Astrocyte of the spinal cord (primary cell): ENCODE data around the gene CSF2.

Source experiments
- DNase-seq: peaks from one replicate; pipeline ENCODE4 v3.0.0; 2011; ENCODE audit warnings: low read depth, low spot score
- H3K4me3 ChIP-seq: 2 replicates; pipeline ENCODE4 v1.5.1; 2011; ENCODE audit warnings: low read depth, mild to moderate bottlenecking, low read length, moderate library complexity
- CTCF ChIP-seq: IDR thresholded peaks from 2 replicates; pipeline ENCODE4 v1.5.1; 2012; ENCODE audit warnings: low read depth, mild to moderate bottlenecking, low read length, inconsistent platforms
- in situ Hi-C: cut with HindIII; loops from 2 replicates; pipeline ENCODE4 v1.10.0; 2017; ENCODE audit warnings: low sequenced_read_pairs

CSF2 gene

GRCh38 chr5:132057498-132058255 is 15.9 kb upstream of the CSF2 start:
- DNase-seq, result no peak
- no peak overlapping the region for H3K4me3 ChIP-seq
- TF ChIP-seq CTCF, result no peak
- in situ Hi-C loops, result no loop called here

- no peak for TF ChIP-seq CTCF
- in situ Hi-C loops, result no loop called here
- no peak overlapping the region for H3K4me3 ChIP-seq
- no peak for DNase-seq
Observed at GRCh38 chr5:132058646-132059042, 14.9 kb upstream of the CSF2 start.

GRCh38 chr5:132059043-132059695 is 14.4 kb upstream of the CSF2 start:
- DNase-seq, result no peak
- no peak overlapping the region for H3K4me3 ChIP-seq
- in situ Hi-C loops, result no loop called here
- TF ChIP-seq CTCF, result no peak

- in situ Hi-C loops, result no loop called here
- DNase-seq, result no peak
- no peak overlapping the region for H3K4me3 ChIP-seq
- TF ChIP-seq CTCF, result no peak
Observed at GRCh38 chr5:132059696-132060500, 13.7 kb upstream of the CSF2 start.

- in situ Hi-C loops, result no loop called here
- no peak for DNase-seq
- H3K4me3 ChIP-seq, result no peak within 1 kb of the TSS
- TF ChIP-seq CTCF, result no peak
Observed at GRCh38 chr5:132060501-132061161, 13.0 kb upstream of the CSF2 start, which contains the start of gene IL3. TSS of gene IL3 (plus strand) at chr5:132060655. CDS start at chr5:132060707, 52 bp downstream.
